Upper lobe of right lung (tissue), 1 donor: ENCODE results near the gene TMEM86A. TPM values are rescaled to one million over a fixed set of nuclear protein-coding genes. Genes with fewer than 3 reads are reported as not detected.

Source experiments
- ATAC-seq: fragments of 200-7000 bp; cut with Tn5 transposase; one replicate; pipeline ENCODE4 v1.9.1; 2020; ENCODE audit warnings: mild to moderate bottlenecking, moderate library complexity
- DNase-seq: peaks from one replicate; pipeline ENCODE4 v3.0.0-alpha.2; 2020
- H3K27ac ChIP-seq: fragments of 200-600 bp; one replicate; pipeline ENCODE4 v1.8.0; 2022
- H3K27me3 ChIP-seq: fragments of 200-600 bp; one replicate; pipeline ENCODE4 v1.8.0; 2022; ENCODE audit warnings: mild to moderate bottlenecking
- H3K36me3 ChIP-seq: fragments of 200-600 bp; one replicate; pipeline ENCODE4 v1.8.0; 2022
- H3K4me1 ChIP-seq: fragments of 200-600 bp; one replicate; pipeline ENCODE4 v1.8.0; 2022
- H3K4me3 ChIP-seq: fragments of 200-600 bp; one replicate; pipeline ENCODE4 v1.8.0; 2022; ENCODE audit warnings: mild to moderate bottlenecking
- H3K9me3 ChIP-seq: fragments of 200-600 bp; one replicate; pipeline ENCODE4 v1.8.0; 2022
- CTCF ChIP-seq: fragments of 200-600 bp; IDR thresholded peaks from one replicate; pipeline ENCODE4 v1.8.0; 2022; ENCODE audit warnings: antibody characterized with exemption
- intact Hi-C: fragments of 100-400 bp; cut with DNase I; formaldehyde crosslinking; loops from one replicate; pipeline ENCODE4 v1.11.0; 2022
- total RNA-seq: library from RNA; stranded (reverse); fragmentation: NEBNext Ultra II Directional; extraction: Animal tissue kit (Norgen Biotek cat#: 25700); gene quantifications from one replicate; pipeline ENCODE4 v1.2.1, GENCODE V29; 2021
- donor health status: DM: no; HTN: yes; CAD: no; lungs with severe emphysema.

Gene TMEM86A
- total RNA-seq, 1 donor from 2014 or later, result 6.3 TPM

GRCh38 chr11:18752502-18752901 lies 53.9 kb downstream of the TMEM86A start:
- ATAC-seq (no peak), DNase-seq (no peak)
- TF ChIP-seq CTCF, result no peak

GRCh38 chr11:18754308-18754707 lies 55.7 kb downstream of the TMEM86A start:
- no peaks in the 10 kb centered on the region for H3K9me3 ChIP-seq
- no peak overlapping the region for H3K4me3 ChIP-seq
- ATAC-seq (no peak), DNase-seq (no peak)
- no peak overlapping the region for H3K27ac ChIP-seq
- H3K36me3 ChIP-seq, result no peaks in the 10 kb centered on the region
- H3K4me1 ChIP-seq, result no peaks in the 10 kb centered on the region
- intact Hi-C loops, result no loop called here
- no peaks in the 10 kb centered on the region for H3K27me3 ChIP-seq
- no peak for TF ChIP-seq CTCF

More at GRCh38 chr11:18752502-18752901, 53.9 kb downstream of the TMEM86A start:
- Histone ChIP-seq H3K36me3 (no peaks in the 10 kb centered on the region), H3K4me1 (no peaks in the 10 kb centered on the region), H3K27me3 (no peaks in the 10 kb centered on the region), H3K27ac (no peak overlapping the region), H3K9me3 (no peaks in the 10 kb centered on the region), H3K4me3 (no peak overlapping the region)
- intact Hi-C loops, result no loop called here

Other genes starting within 250 kb of the TMEM86A start
- not detected for gene LDHAL6A, start 242.9 kb upstream of the TMEM86A start, total RNA-seq
- gene TSG101, start 171.8 kb upstream of the TMEM86A start, total RNA-seq, result 46.6 TPM
- gene UEVLD, start 110.0 kb upstream of the TMEM86A start, total RNA-seq, result 24.0 TPM
- 4.6 TPM for gene MISFA, start 99.0 kb upstream of the TMEM86A start, total RNA-seq
- 18.5 TPM for gene SPTY2D1, start 64.4 kb upstream of the TMEM86A start, total RNA-seq
- 1.2 TPM for gene IGSF22, start 27.4 kb downstream of the TMEM86A start, total RNA-seq
- gene PTPN5, start 93.0 kb downstream of the TMEM86A start, total RNA-seq, result 0.81 TPM
- gene MRGPRX1, start 240.6 kb downstream of the TMEM86A start, total RNA-seq, result not detected